K562 (cell line): Measurements from ENCODE around the gene OBSCN.

Experiments
- CBX1 ChIP-seq: sonication (generic); IDR thresholded peaks from 2 replicates; pipeline ENCODE4 v1.6.1; 2016; ENCODE audit warnings: antibody characterized with exemption, low read depth, mild to moderate bottlenecking
- CEBPB ChIP-seq: fragments of 450-650 bp; IDR thresholded peaks from 2 replicates; pipeline ENCODE4 v1.6.1; 2016; ENCODE audit warnings: missing genetic modification characterization, missing compliant biosample characterization
- CREB5 ChIP-seq: fragments of 250-450 bp; sonication (Bioruptor Pico); IDR thresholded peaks from 2 replicates; pipeline ENCODE4 v1.5.0; 2020; ENCODE audit warnings: mild to moderate bottlenecking
- FOXK2 ChIP-seq, 2 experiments: fragments of 450-650 bp; IDR thresholded peaks in 1 of 2; conservative IDR thresholded peaks in 1 of 2; 2 replicates each; pipeline ENCODE4 v1.6.1; 2016; ENCODE audit warnings: low read depth in 2 of 2, mild to moderate bottlenecking in 1 of 2
- NFE2 ChIP-seq: IDR thresholded peaks from 2 replicates; pipeline ENCODE4 v1.6.1; 2014; ENCODE audit warnings: antibody characterized with exemption, low read depth
- POLR2A ChIP-seq: fragments of 450-650 bp; conservative IDR thresholded peaks from 2 replicates; pipeline ENCODE4 v1.6.1; 2016
- RAD21 ChIP-seq, 2 experiments: fragments of 250-450 bp in 1 of 2; fragments of 450-650 bp in 1 of 2; sonication (Bioruptor Pico) in 1 of 2; formaldehyde crosslinking in 1 of 2; IDR thresholded peaks in 1 of 2; conservative IDR thresholded peaks in 1 of 2; 2 replicates each; pipeline versions ENCODE4 v1.4.0 to v1.8.0; 2020 to 2022; ENCODE audit warnings: mild to moderate bottlenecking in 2 of 2, moderate library complexity in 1 of 2
- SP1 ChIP-seq: sonication (generic); formaldehyde crosslinking; IDR thresholded peaks from 2 replicates; pipeline ENCODE4 v1.8.1; 2022; ENCODE audit warnings: mild to moderate bottlenecking, missing genetic modification reagents
- TAF1 ChIP-seq: IDR thresholded peaks from 2 replicates; pipeline ENCODE4 v1.6.1; 2011; ENCODE audit warnings: mild to moderate bottlenecking, low read length, moderate library complexity; ENCODE audit not compliant: insufficient read depth, control insufficient read depth, severe bottlenecking; ENCODE audit errors: extremely low read depth
- TOE1 ChIP-seq, 2 experiments: fragments of 450-650 bp in 1 of 2; sonication (generic) in 1 of 2; formaldehyde crosslinking in 1 of 2; IDR thresholded peaks; 2 replicates each; pipeline versions ENCODE4 v1.7.1 to v1.8.0; 2016 to 2022; ENCODE audit warnings: borderline replicate concordance in 2 of 2, mild to moderate bottlenecking in 2 of 2, antibody characterized with exemption in 1 of 2, inconsistent platforms in 1 of 2, low read depth in 1 of 2, missing genetic modification reagents in 1 of 2, moderate library complexity in 1 of 2
- ZNF274 ChIP-seq: IDR thresholded peaks from 2 replicates; pipeline ENCODE4 v1.6.1; 2011; ENCODE audit warnings: low read depth, mild to moderate bottlenecking, low read length, moderate library complexity, borderline replicate concordance
- ZNF57 ChIP-seq: fragments of 450-650 bp; formaldehyde crosslinking; IDR thresholded peaks from 2 replicates; pipeline ENCODE4 v1.4.0; 2020; ENCODE audit warnings: mild to moderate bottlenecking, moderate library complexity
- TF ChIP-seq, protein P1 (sequence below): fragments of 200-800 bp; sonication (Bioruptor generic); IDR thresholded peaks from 2 replicates; pipeline ENCODE4 v1.6.1; 2017; ENCODE audit warnings: missing genetic modification characterization, missing compliant biosample characterization

- TF ChIP-seq ZNF274, result no peak
- TF ChIP-seq RAD21 (CRISPR knock-in tag; conservative IDR thresholded peaks at IDR 0.05 in 1 of 2, IDR thresholded peaks at IDR 0.05 in 1 of 2), result no peak
- TF ChIP-seq, protein P1, sequence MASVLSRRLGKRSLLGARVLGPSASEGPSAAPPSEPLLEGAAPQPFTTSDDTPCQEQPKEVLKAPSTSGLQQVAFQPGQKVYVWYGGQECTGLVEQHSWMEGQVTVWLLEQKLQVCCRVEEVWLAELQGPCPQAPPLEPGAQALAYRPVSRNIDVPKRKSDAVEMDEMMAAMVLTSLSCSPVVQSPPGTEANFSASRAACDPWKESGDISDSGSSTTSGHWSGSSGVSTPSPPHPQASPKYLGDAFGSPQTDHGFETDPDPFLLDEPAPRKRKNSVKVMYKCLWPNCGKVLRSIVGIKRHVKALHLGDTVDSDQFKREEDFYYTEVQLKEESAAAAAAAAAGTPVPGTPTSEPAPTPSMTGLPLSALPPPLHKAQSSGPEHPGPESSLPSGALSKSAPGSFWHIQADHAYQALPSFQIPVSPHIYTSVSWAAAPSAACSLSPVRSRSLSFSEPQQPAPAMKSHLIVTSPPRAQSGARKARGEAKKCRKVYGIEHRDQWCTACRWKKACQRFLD (CRISPR knock-in tag), result no peak
- no peak for TF ChIP-seq NFE2
- TF ChIP-seq SP1 (CRISPR knock-in tag), result no peak
- no peak for TF ChIP-seq CEBPB
- TF ChIP-seq CBX1, result no peak
- no peak for TF ChIP-seq TOE1 (IDR thresholded peaks at IDR 0.05; ENCODE audit: borderline replicate concordance)
- no peak for TF ChIP-seq TOE1 (CRISPR knock-in tag; IDR thresholded peaks at IDR 0.05; ENCODE audit: borderline replicate concordance, low read depth)
- no peak for TF ChIP-seq ZNF57
- no peak for TF ChIP-seq POLR2A
- TF ChIP-seq CREB5 (CRISPR knock-in tag), result no peak
- no peak for TF ChIP-seq FOXK2 (conservative IDR thresholded peaks at IDR 0.05 in 1 of 2, IDR thresholded peaks at IDR 0.05 in 1 of 2; ENCODE audit: low read depth in 2 of 2)
- no peak for TF ChIP-seq TAF1
These were observed 17.1 kb upstream of the OBSCN start for GRCh38 chr1:228190778-228191177.
